Esophagus (tissue), 2 donors: ENCODE data around the gene KIFC1. TPM values are rescaled to one million over a fixed set of nuclear protein-coding genes. Genes with fewer than 3 reads are reported as not detected.

Source experiments
- H3K27ac ChIP-seq, 2 donors: one replicate each; pipeline ENCODE4 v1.5.1; 2013; ENCODE audit warnings: low read depth in 2 of 2, mild to moderate bottlenecking in 2 of 2, inconsistent platforms in 1 of 2, low read length in 1 of 2, moderate library complexity in 1 of 2
- H3K27me3 ChIP-seq, 2 donors: one replicate each; pipeline ENCODE4 v1.6.1; 2013; ENCODE audit warnings: low read length in 2 of 2, control low read depth in 1 of 2, mild to moderate bottlenecking in 1 of 2; ENCODE audit not compliant: insufficient read depth in 2 of 2, control insufficient read depth in 1 of 2
- H3K36me3 ChIP-seq, 2 donors: one replicate each; pipeline ENCODE4 v1.6.1; 2013; ENCODE audit warnings: low read length in 1 of 2; ENCODE audit not compliant: control insufficient read depth in 2 of 2, insufficient read depth in 2 of 2
- H3K4me1 ChIP-seq, 2 donors: one replicate each; pipeline ENCODE4 v1.6.1; 2013; ENCODE audit warnings: low read length in 1 of 2; ENCODE audit not compliant: control insufficient read depth in 2 of 2, insufficient read depth in 2 of 2
- H3K4me3 ChIP-seq, 2 donors: one replicate each; pipeline ENCODE4 v1.5.1; 2013; ENCODE audit warnings: low read length in 2 of 2, mild to moderate bottlenecking in 2 of 2, low read depth in 1 of 2, moderate library complexity in 1 of 2
- H3K9me3 ChIP-seq, 2 donors: one replicate each; pipeline ENCODE4 v1.6.1; 2013; ENCODE audit warnings: mild to moderate bottlenecking in 2 of 2, low read depth in 1 of 2, low read length in 1 of 2, moderate library complexity in 1 of 2; ENCODE audit not compliant: control insufficient read depth in 2 of 2, insufficient read depth in 1 of 2
- WGBS, 2 donors: extraction: QIAGEN DNeasy Blood & Tissue Kit; methylation state at CpG; one replicate each; pipeline ENCODE4 v1.1.7; 2013; 5-methylcytosine and 5-hydroxymethylcytosine counted together
- polyA plus RNA-seq, 2 donors: library from polyadenylated mRNA; stranded (reverse); fragments of 200-250 nt; gene quantifications; one replicate each; pipeline ENCODE4 v1.2.3, GENCODE V29; 2013
- donor health status: healthy with polysubstance abuse.
- donor health status: Bipolar disorder and iron deficiency.

KIFC1 gene
- polyA plus RNA-seq, 2 donors, result 12.5 to 15.0 TPM

DNA sequence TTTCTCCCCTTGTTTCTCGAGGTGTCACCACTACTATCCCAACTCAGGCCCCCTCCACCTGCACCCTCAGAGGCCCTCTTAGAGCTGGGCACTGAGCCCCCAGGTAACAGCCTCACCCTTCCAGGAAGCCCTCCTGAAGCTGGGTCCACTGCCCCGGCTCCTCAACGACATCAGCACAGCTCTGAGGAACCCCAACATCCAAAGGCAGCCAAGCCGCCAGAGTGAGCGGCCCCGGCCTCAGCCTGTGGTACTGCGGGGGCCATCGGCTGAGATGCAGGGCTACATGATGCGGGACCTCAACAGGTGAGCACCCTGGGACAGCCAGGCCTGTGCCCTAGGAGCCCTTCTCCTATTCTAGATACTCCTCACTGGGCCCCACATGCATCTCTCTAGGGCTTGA is 49.8 kb downstream of the KIFC1 start:
- Histone ChIP-seq H3K36me3 (peaks cover 2 to 40% of the 10 kb centered on the region in 2 donors), H3K9me3 (no peaks in the 10 kb centered on the region), H3K4me1 (no peaks in the 10 kb centered on the region), H3K4me3 (no peak overlapping the region), H3K27me3 (no peaks in the 10 kb centered on the region), H3K27ac (no peak overlapping the region)
- 93 to 96% methylated on average over 9 of the region's 9 CpGs for WGBS, 2 donors

DNA sequence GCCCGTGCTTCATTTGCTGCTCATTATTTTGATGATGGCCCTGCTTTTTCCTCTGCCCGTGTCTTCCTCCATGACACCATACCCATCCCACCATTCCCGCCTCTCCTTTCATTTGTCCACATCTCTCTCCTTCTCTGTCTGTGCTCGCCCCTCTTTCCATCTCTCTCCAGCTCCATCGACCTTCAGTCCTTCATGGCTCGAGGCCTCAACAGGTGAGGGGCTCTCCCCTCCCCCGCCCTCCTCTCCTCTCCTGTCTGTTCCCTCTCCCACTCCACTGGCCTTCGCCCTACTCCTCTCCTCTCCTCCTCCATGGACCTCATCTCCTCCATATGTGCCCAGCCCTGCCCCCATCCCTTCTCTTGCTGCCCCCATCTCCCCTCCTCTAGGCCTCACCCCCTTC is 50.7 kb downstream of the KIFC1 start:
- no peaks in the 10 kb centered on the region for H3K9me3 ChIP-seq
- no peak overlapping the region for H3K4me3 ChIP-seq
- H3K4me1 ChIP-seq, result no peaks in the 10 kb centered on the region
- H3K27ac ChIP-seq, result no peak overlapping the region
- peaks cover 5 to 37% of the 10 kb centered on the region in 2 donors for H3K36me3 ChIP-seq
- H3K27me3 ChIP-seq, result no peaks in the 10 kb centered on the region
- WGBS, 2 donors, result 83 to 87% methylated on average over 8 of the region's 8 CpGs

DNA sequence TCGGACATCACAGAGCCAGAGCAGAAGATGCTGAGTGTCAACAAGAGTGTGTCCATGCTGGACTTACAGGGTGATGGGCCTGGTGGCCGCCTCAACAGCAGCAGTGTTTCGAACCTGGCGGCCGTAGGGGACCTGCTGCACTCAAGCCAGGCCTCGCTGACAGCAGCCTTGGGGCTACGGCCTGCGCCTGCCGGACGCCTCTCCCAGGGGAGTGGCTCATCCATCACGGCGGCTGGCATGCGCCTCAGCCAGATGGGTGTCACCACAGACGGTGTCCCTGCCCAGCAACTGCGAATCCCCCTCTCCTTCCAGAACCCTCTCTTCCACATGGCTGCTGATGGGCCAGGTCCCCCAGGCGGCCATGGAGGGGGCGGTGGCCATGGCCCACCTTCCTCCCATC is 51.4 kb downstream of the KIFC1 start:
- Histone ChIP-seq H3K27me3 (no peaks in the 10 kb centered on the region), H3K27ac (no peak overlapping the region), H3K4me3 (no peak overlapping the region), H3K9me3 (no peaks in the 10 kb centered on the region), H3K4me1 (no peaks in the 10 kb centered on the region), H3K36me3 (peaks cover 5 to 36% of the 10 kb centered on the region in 2 donors)
- WGBS, 2 donors, result 92 to 93% methylated on average over 17 of the region's 17 CpGs

DNA sequence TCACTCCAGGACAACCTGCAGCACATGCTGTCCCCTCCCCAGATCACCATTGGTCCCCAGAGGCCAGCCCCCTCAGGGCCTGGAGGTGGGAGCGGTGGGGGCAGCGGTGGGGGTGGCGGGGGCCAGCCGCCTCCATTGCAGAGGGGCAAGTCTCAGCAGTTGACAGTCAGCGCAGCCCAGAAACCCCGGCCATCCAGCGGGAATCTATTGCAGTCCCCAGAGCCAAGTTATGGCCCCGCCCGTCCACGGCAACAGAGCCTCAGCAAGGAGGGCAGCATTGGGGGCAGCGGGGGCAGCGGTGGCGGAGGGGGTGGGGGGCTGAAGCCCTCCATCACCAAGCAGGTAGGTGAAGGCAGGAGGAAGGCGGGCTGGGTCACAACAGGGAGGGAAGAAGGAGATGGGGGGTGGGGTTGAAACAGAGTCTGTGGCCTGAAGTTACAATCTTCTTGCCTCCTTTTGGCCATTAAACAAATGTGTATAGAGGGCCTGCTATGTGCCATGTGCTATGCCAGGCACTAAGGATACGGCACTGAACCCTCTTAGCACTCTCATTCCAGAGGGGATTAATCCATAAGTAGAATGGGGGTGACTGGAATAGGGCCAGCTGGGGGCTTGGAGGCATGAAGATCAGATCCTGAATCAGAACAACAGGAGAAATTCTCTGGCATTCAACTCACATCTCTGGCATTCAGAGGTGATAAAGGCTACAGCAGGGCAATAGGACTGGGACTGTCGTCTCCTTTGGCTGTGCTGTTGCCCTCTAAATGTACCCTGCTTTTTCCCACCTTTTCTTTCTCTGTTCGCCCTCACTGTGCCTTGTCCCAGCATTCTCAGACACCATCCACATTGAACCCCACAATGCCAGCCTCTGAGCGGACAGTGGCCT is 52.2 kb downstream of the KIFC1 start:
- peaks cover 5 to 35% of the 10 kb centered on the region in 2 donors for H3K36me3 ChIP-seq
- 89 to 91% methylated on average over 18 of the region's 18 CpGs for WGBS, 2 donors

DNA sequence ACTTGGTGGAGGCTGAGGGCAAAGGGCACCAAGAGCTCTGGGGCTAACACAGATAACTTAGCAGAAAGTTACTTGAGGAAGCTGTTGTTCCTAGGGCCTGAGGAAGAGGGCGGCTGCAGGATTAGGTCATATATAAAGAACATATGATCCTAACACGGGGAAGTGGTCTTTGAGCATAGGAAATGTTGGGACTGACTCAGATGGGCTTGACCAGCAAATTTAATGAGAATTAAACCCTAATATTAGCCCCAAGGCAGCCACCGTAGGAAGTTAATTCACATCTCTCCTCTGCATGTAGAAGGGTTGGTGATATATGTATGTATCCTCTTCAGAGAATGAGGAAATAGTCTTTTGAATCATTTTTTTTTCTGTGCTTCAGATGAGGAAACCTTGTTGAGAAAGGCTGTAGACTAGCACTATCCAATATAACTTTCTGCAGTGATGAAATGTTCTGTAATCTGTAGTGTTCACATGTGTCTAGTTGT is 53.5 kb downstream of the KIFC1 start:
- H3K27ac ChIP-seq, result no peak overlapping the region
- 71 to 84% methylated on average over 3 of the region's 3 CpGs for WGBS, 2 donors

More for the DNA sequence above, 52.2 kb downstream of the KIFC1 start:
- Histone ChIP-seq H3K9me3 (no peaks in the 10 kb centered on the region), H3K4me1 (no peaks in the 10 kb centered on the region), H3K27me3 (no peaks in the 10 kb centered on the region), H3K4me3 (no peak overlapping the region), H3K27ac (no peak overlapping the region)

DNA sequence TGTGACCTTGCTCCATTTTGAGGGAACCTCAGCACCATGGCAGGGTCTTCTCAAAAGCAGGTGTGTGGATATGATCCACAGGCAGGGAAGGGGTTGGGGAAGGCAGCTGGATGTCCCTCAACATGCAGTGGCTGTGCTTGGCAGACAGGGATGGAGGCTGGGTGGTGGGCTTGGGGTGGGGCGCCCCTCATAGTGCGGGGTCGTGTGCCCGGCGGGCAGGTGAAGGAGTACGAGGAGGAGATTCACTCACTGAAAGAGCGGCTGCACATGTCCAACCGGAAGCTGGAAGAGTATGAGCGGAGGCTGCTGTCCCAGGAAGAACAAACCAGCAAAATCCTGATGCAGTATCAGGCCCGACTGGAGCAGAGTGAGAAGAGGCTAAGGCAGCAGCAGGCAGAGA is 54.7 kb downstream of the KIFC1 start:
- Histone ChIP-seq H3K36me3 (peaks cover 5 to 32% of the 10 kb centered on the region in 2 donors), H3K9me3 (no peaks in the 10 kb centered on the region), H3K4me1 (no peaks in the 10 kb centered on the region), H3K27me3 (no peaks in the 10 kb centered on the region), H3K27ac (no peak overlapping the region), H3K4me3 (no peak overlapping the region)
- WGBS, 2 donors, result 88 to 91% methylated on average over 10 of the region's 10 CpGs

More for the DNA sequence above, 53.5 kb downstream of the KIFC1 start:
- Histone ChIP-seq H3K36me3 (peaks cover 5 to 36% of the 10 kb centered on the region in 2 donors), H3K27me3 (no peaks in the 10 kb centered on the region), H3K4me1 (no peaks in the 10 kb centered on the region), H3K4me3 (no peak overlapping the region), H3K9me3 (no peaks in the 10 kb centered on the region)

DNA sequence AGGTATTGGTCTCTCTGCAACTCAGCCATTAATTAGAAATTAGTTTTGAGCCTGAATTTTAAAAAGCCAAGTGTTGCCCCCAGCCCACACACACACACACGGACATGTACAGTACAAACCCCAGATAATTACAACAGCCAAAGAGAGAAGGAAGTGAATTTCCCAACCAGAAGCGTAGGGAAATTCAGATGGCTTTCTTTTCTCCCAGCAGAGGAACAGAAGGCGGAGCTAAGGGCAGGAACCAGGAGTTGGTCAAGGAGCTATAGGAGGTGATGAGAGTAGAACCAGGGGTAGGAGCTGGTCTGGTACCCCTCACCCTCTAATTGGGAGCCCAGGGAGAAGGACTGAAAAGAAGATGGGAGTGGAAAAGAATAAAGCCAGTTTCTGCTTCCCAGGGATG is 58.8 kb downstream of the KIFC1 start:
- no peak overlapping the region for H3K4me3 ChIP-seq
- 66 to 74% methylated on average over 3 of the region's 3 CpGs for WGBS, 2 donors
- peaks cover 4 to 5% of the 10 kb centered on the region in 2 donors for H3K4me1 ChIP-seq
- no peak overlapping the region for H3K27ac ChIP-seq
- H3K27me3 ChIP-seq, result no peaks in the 10 kb centered on the region
- no peaks in the 10 kb centered on the region for H3K9me3 ChIP-seq
- peaks cover 5 to 11% of the 10 kb centered on the region in 2 donors for H3K36me3 ChIP-seq

DNA sequence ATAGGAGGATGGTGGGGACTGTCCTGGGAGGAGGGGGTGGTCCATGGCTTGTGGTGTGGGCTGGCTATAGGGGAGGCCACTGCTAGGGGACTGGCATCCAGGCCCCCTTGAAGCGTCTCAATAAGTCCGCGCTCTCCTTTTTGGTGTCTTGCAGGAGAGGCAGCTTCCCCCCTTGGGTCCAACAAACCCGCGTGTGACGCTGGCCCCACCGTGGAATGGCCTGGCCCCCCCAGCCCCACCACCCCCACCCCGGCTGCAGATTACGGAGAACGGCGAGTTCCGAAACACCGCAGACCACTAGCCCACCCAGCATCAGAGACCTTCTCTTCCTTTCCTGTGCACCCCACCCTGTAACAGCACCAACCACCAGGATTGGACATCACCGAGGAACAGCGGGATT is 60.0 kb downstream of the KIFC1 start:
- WGBS, 2 donors, result 93 to 94% methylated on average over 9 to 15 of the region's 15 CpGs

DNA sequence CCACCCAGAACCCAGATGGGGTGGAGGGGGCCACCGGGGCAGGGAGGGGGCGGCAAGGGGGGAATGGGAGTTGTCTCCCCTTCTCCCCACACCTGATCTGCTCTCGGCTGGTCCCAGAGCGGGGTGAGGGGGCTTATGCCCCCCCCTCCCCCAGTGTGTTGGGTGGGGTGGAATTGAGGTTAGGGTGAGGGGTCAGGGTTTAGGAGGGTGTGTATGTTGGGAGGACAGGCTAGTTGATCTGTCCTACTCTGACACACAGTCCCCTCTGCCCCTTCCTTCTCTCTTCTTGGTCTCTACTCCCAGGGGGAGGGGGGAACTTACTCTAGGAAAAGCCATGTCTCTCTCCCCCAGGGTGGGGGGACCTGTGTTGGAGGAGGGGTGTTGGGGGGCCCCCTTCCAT is 60.9 kb downstream of the KIFC1 start:
- H3K4me3 ChIP-seq, result no peak overlapping the region
- no peaks in the 10 kb centered on the region for H3K9me3 ChIP-seq
- no peak overlapping the region for H3K27ac ChIP-seq
- 88 to 89% methylated on average over 4 of the region's 4 CpGs for WGBS, 2 donors
- H3K36me3 ChIP-seq, result peaks cover 0 to 10% of the 10 kb centered on the region in 2 donors
- H3K4me1 ChIP-seq, result peaks cover 4 to 5% of the 10 kb centered on the region in 2 donors
- no peaks in the 10 kb centered on the region for H3K27me3 ChIP-seq

More for the DNA sequence above, 60.0 kb downstream of the KIFC1 start:
- Histone ChIP-seq H3K4me3 (no peak overlapping the region), H3K27me3 (no peaks in the 10 kb centered on the region), H3K27ac (no peak overlapping the region), H3K4me1 (peaks cover 4 to 5% of the 10 kb centered on the region in 2 donors), H3K9me3 (no peaks in the 10 kb centered on the region), H3K36me3 (peaks cover 2 to 11% of the 10 kb centered on the region in 2 donors)
